Keratinocyte (primary cell): ENCODE data around the gene KLHL14. TPM values are rescaled to one million over a fixed set of nuclear protein-coding genes. Genes with fewer than 3 reads are reported as not detected.

Source experiments
- DNase-seq: peaks from one replicate; pipeline ENCODE4 v3.0.0-alpha.2; 2011; ENCODE audit warnings: low read depth, missing footprints, low spot score
- FAIRE-seq: peaks from 2 replicates; lab custom pipeline; 2011; peaks lifted over from hg19 to GRCh38; lab: Jason Lieb, UNC
- H2AFZ ChIP-seq: 2 replicates; pipeline ENCODE4 v1.6.0; 2012; ENCODE audit warnings: low read length, control low read depth, inconsistent platforms; ENCODE audit not compliant: control insufficient read depth
- H3K27ac ChIP-seq: 2 replicates; pipeline ENCODE4 v1.5.1; 2011; ENCODE audit warnings: low read length; ENCODE audit not compliant: control insufficient read depth, insufficient read depth
- H3K27me3 ChIP-seq: 3 replicates; pipeline ENCODE4 v1.6.0; 2011; ENCODE audit warnings: low read length; ENCODE audit not compliant: control insufficient read depth, insufficient read depth; ENCODE audit errors: extremely low read depth
- H3K36me3 ChIP-seq, 2 experiments: 2 replicates in 1 of 2; 3 replicates in 1 of 2; pipeline ENCODE4 v1.5.1; 2011; ENCODE audit warnings: low read length in 2 of 2, mild to moderate bottlenecking in 1 of 2; ENCODE audit not compliant: control insufficient read depth in 2 of 2, insufficient read depth in 2 of 2; ENCODE audit errors: extremely low read depth in 1 of 2
- H3K4me1 ChIP-seq: 3 replicates; pipeline ENCODE4 v1.5.1; 2011; ENCODE audit warnings: low read length; ENCODE audit not compliant: control insufficient read depth, insufficient read depth; ENCODE audit errors: extremely low read depth
- H3K4me2 ChIP-seq: 3 replicates; pipeline ENCODE4 v1.6.0; 2011; ENCODE audit warnings: low read depth, low read length; ENCODE audit not compliant: control insufficient read depth, insufficient read depth; ENCODE audit errors: extremely low read depth
- H3K4me3 ChIP-seq, 3 experiments: fragments of 200-600 bp in 1 of 3; sonication (generic) in 1 of 3; 2 replicates in 2 of 3; 3 replicates in 1 of 3; pipeline ENCODE4 v1.5.1; 2011 to 2016; ENCODE audit warnings: low read length in 3 of 3, mild to moderate bottlenecking in 3 of 3, control low read depth in 2 of 3, inconsistent platforms in 1 of 3, low read depth in 1 of 3, mixed read lengths in 1 of 3, mixed run types in 1 of 3, moderate library complexity in 1 of 3; ENCODE audit not compliant: control insufficient read depth in 2 of 3, insufficient read depth in 2 of 3; ENCODE audit errors: extremely low read depth in 1 of 3
- H3K79me2 ChIP-seq: 2 replicates; pipeline ENCODE4 v1.6.0; 2012; ENCODE audit warnings: low read length; ENCODE audit not compliant: control insufficient read depth, insufficient read depth
- H3K9ac ChIP-seq: 3 replicates; pipeline ENCODE4 v1.6.0; 2011; ENCODE audit warnings: low read length; ENCODE audit not compliant: control insufficient read depth, insufficient read depth; ENCODE audit errors: extremely low read depth
- H3K9me1 ChIP-seq: 3 replicates; pipeline ENCODE4 v1.6.0; 2011; ENCODE audit warnings: low read length; ENCODE audit not compliant: control insufficient read depth, insufficient read depth; ENCODE audit errors: extremely low read depth
- H3K9me3 ChIP-seq: 2 replicates; pipeline ENCODE4 v1.5.1; 2012; ENCODE audit warnings: low read depth, low read length; ENCODE audit not compliant: control insufficient read depth
- H4K20me1 ChIP-seq: 3 replicates; pipeline ENCODE4 v1.6.0; 2011; ENCODE audit warnings: low read length; ENCODE audit not compliant: control insufficient read depth, insufficient read depth; ENCODE audit errors: extremely low read depth
- CTCF ChIP-seq, 3 experiments: IDR thresholded peaks in 1 of 3; conservative IDR thresholded peaks in 1 of 3; optimal IDR thresholded peaks in 1 of 3; 2 replicates in 2 of 3; 3 replicates in 1 of 3; pipeline versions ENCODE3 to v1.5.1; 2011; ENCODE audit warnings: low read length in 3 of 3, mild to moderate bottlenecking in 3 of 3, moderate library complexity in 2 of 3, control low read depth in 1 of 3, inconsistent platforms in 1 of 3; ENCODE audit not compliant: insufficient read depth in 2 of 3; ENCODE audit errors: extremely low read depth in 1 of 3
- EZH2 ChIP-seq: IDR thresholded peaks from one replicate; pipeline ENCODE4 v1.6.1; 2012; ENCODE audit warnings: inconsistent platforms, mild to moderate bottlenecking, low read length, moderate library complexity
- dilution Hi-C: fragments of 300-500 bp; cut with MboI; formaldehyde crosslinking; loops from one replicate; pipeline ENCODE4 v1.7.0; 2020; ENCODE audit warnings: low sequenced_read_pairs; ENCODE audit not compliant: extremely low pct_ligation_motif_present
- polyA plus RNA-seq, 5 experiments: library from polyadenylated mRNA; depleted of rRNA in 3 of 5; stranded (reverse) in 3 of 5; stranded (forward) in 1 of 5; unstranded in 1 of 5; fragments of >200 nt; gene quantifications; 1 replicate in 1 of 5; 2 replicates in 3 of 5; 3 replicates in 1 of 5; pipeline versions ENCODE4 v1.2.1 to v1.2.3, GENCODE V29; 2011 to 2012; ENCODE audit warnings: missing spikeins in 2 of 5, low read depth in 1 of 5, low replicate concordance in 1 of 5

KLHL14 gene
- polyA plus RNA-seq, 1 donor (not counting 4 experiments of a cell fraction or from before 2014, with no cell fraction given), result not detected

DNA sequence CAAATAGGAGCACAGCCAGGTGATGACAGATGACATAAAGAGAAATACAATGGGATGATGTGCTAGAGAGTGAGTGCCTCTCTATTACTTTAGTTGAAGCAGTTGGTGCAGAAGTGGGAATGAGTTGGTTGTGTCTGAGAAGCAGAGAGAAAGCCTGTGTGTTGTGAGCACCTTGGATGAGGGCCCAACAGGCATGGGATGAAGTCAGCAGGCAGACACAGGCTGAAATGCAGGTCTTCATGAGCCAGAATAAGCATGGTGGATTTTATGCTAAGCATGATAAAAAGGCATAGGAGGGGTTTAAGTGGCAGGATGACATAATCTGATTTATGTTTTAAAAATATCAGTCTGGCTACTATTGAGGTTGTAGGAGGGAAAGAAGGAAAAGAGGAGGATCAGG lies 71.5 kb downstream of the KLHL14 start:
- no peaks in the 10 kb centered on the region for H3K27me3 ChIP-seq
- H3K27ac ChIP-seq, result no peak overlapping the region
- H3K9ac ChIP-seq, result no peak overlapping the region
- no peak overlapping the region for H2AFZ ChIP-seq
- no peak overlapping the region for H3K4me2 ChIP-seq
- H3K4me1 ChIP-seq, result no peaks in the 10 kb centered on the region
- no peak overlapping the region for H3K4me3 ChIP-seq
- H3K9me3 ChIP-seq, result no peaks in the 10 kb centered on the region
- FAIRE-seq (no peak), DNase-seq (no peak)
- no peaks in the 10 kb centered on the region for H4K20me1 ChIP-seq
- dilution Hi-C loops, result no loop called here
- H3K9me1 ChIP-seq, result no peaks in the 10 kb centered on the region
- no peaks in the 10 kb centered on the region for H3K79me2 ChIP-seq
- TF ChIP-seq CTCF (optimal IDR thresholded peaks at IDR 0.05 in 1 of 3, IDR thresholded peaks at IDR 0.05 in 1 of 3, conservative IDR thresholded peaks at IDR 0.05 in 1 of 3; ENCODE audit: extremely low read depth in 1 of 3, insufficient read depth in 2 of 3, low read length in 3 of 3) (no peak), EZH2 (no peak)
- H3K36me3 ChIP-seq, result no peaks in the 10 kb centered on the region

- Histone ChIP-seq H3K36me3 (no peaks in the 10 kb centered on the region), H3K4me2 (no peak overlapping the region), H3K4me3 (no peak overlapping the region), H2AFZ (no peak overlapping the region), H3K9me3 (no peaks in the 10 kb centered on the region), H3K79me2 (no peaks in the 10 kb centered on the region), H4K20me1 (no peaks in the 10 kb centered on the region), H3K27me3 (no peaks in the 10 kb centered on the region), H3K4me1 (no peaks in the 10 kb centered on the region), H3K9ac (no peak overlapping the region), H3K9me1 (no peaks in the 10 kb centered on the region), H3K27ac (no peak overlapping the region)
- DNase-seq (no peak), FAIRE-seq (no peak)
- dilution Hi-C loops, result no loop called here
- TF ChIP-seq CTCF (optimal IDR thresholded peaks at IDR 0.05 in 1 of 3, IDR thresholded peaks at IDR 0.05 in 1 of 3, conservative IDR thresholded peaks at IDR 0.05 in 1 of 3; ENCODE audit: extremely low read depth in 1 of 3, insufficient read depth in 2 of 3, low read length in 3 of 3), result no peak
- no peak for TF ChIP-seq EZH2
These were observed 74.7 kb downstream of the KLHL14 start for GRCh38 chr18:32698153-32698552.
